Measurements from ENCODE around the gene MXD3. TPM values are rescaled to one million over a fixed set of nuclear protein-coding genes. Genes with fewer than 3 reads are reported as not detected.
"Not testable (repeated sequence)": the region's sequence is repeated elsewhere in the genome, so short reads cannot be mapped to it uniquely, and the experiment has no call there.

Gene MXD3
- total RNA-seq, 2 experiments from 2014 or later = 74.1 to 75.0 TPM

DNA sequence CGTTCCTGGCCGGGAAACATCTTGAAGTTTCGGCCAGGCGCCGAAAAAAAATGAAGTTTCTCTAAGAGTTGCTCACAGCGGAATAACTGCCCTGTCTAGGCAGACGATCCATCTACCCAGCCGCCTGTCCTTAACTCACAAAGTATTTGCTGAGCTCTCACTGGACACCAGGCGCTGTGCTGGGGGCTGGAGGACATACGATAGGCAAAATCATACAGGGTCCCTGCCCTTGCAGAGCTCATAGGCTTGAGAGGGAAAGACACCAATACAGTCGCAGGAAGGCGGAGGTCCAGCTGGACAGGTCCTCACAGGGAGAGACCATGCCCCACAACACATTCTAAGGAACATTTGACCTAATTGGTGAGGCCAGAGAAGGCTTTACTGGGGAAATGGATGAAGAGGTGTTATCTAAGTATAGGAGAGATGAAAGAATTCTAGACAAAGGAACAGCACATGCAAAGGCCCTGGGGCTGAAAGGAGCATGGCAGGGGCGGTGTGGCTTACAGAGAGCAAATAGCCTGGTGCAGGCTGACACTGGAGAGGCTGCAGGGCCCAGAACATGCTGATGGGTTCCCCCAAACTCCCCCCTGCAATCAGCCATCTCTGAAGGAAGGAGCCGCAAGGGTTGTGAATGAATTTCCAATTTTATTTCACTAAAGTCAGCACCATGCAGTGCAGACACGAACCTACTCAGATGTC is 2.0 kb upstream of the MXD3 start:
- Mint-ChIP-seq H3K36me3 (ENCODE audit: low read depth) (peaks cover 29% of the 10 kb centered on the region), H3K4me3 (peak overlapping the region; percentile 94)
- POLR2A ChIA-PET = interaction anchor here (0.6 to 6.2 kb wide), 22 partner anchors 10 to 778 kb away, joined by 3 to 68 read pairs (median 6); partner anchors contain the start of genes GRK6, LMAN2, NSD1 and PRELID1

DNA sequence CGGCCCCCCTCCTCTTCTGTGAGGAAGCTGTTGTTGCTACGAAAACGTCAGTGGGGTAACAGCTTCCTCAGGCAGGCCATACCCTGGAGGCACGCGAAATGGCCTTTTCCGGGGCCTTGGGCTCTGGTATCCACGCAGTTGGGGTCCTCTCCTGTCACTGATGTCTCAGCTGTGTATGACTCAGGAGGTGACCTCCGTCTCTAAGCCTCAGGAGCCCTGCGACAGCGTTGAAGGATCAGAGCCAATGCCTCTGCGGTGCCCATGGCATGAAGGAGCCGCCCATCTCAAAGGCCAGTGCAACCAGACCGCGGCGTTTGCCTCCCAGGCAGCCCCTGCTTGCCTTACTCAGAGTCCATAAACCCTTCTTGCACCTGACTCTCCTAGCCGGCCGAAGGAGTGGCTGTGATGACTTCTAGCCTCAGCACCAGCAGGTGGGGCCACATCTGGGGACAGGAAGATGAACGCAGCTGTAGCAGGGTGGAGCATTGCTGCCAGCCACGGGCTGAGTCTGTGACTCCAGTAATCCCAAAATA is 1.0 kb upstream of the MXD3 start:
- Mint-ChIP-seq H3K27ac (peak overlapping the region; percentile 89), H3K4me3 (peak overlapping the region; percentile 94)
- POLR2A ChIA-PET = interaction anchor here (0.6 to 6.2 kb wide), 38 partner anchors 9 to 777 kb away, joined by 3 to 68 read pairs (median 5); partner anchors contain the start of genes GRK6, LMAN2, NSD1 and PRELID1

More for the DNA sequence above, 2.0 kb upstream of the MXD3 start:
- DNase-seq = no peak
- Mint-ChIP-seq H3K27me3 (no peaks in the 10 kb centered on the region), H3K9me3 (no peaks in the 10 kb centered on the region), H3K27ac (peak overlapping the region; percentile 40), H3K4me1 (peaks cover 68% of the 10 kb centered on the region)
- CTCF ChIA-PET = interaction anchor here (0.7 to 2.7 kb wide), 10 partner anchors 10 to 200 kb away, joined by 3 to 24 read pairs (median 10); partner anchors contain the start of genes LMAN2, PRELID1 and RAB24

DNA sequence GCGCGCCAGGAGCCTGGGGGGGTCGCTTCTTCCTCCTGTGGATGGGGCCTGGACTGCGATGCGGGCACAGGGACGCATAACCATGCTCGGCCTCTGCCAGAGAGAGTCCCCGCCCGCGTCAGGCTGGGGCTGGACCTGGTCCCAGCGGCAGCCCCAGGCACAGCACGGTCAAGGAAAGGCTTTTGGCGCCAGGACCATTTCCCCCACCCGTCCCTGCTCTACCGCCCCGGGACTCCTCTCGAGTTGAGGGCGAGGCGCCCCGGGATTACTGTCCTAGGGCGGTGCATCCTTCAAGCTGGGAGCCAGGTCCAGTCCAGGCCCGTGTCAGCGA is 341 bp downstream of the MXD3 start:
- Mint-ChIP-seq H3K27me3 (no peaks in the 10 kb centered on the region), H3K27ac (peak overlapping the region; percentile 75), H3K4me1 (peaks cover 69% of the 10 kb centered on the region), H3K36me3 (ENCODE audit: low read depth) (peaks cover 44% of the 10 kb centered on the region), H3K4me3 (peak overlapping the region; percentile 94), H3K9me3 (no peaks in the 10 kb centered on the region)
- POLR2A ChIA-PET = interaction anchor here (1.0 to 6.2 kb wide), 13 partner anchors 10 to 205 kb away, joined by 3 to 68 read pairs (median 11); partner anchors contain the start of genes LMAN2, PRELID1, PRR7 and RAB24
- CTCF ChIA-PET = interaction anchor here (0.5 to 4.0 kb wide), 9 partner anchors 10 to 186 kb away, joined by 5 to 43 read pairs (median 11); partner anchors contain the start of gene PDLIM7
- no peak for DNase-seq

More for the DNA sequence above, 1.0 kb upstream of the MXD3 start:
- CTCF ChIA-PET = interaction anchor here (0.6 to 2.7 kb wide), 22 partner anchors 9 to 201 kb away, joined by 3 to 24 read pairs (median 6); partner anchors contain the start of genes LMAN2, PDLIM7, PRELID1 and RAB24
- Mint-ChIP-seq H3K27me3 (no peaks in the 10 kb centered on the region), H3K9me3 (no peaks in the 10 kb centered on the region), H3K4me1 (peaks cover 67% of the 10 kb centered on the region), H3K36me3 (ENCODE audit: low read depth) (peaks cover 38% of the 10 kb centered on the region)
- peak; percentile 72 for DNase-seq

DNA sequence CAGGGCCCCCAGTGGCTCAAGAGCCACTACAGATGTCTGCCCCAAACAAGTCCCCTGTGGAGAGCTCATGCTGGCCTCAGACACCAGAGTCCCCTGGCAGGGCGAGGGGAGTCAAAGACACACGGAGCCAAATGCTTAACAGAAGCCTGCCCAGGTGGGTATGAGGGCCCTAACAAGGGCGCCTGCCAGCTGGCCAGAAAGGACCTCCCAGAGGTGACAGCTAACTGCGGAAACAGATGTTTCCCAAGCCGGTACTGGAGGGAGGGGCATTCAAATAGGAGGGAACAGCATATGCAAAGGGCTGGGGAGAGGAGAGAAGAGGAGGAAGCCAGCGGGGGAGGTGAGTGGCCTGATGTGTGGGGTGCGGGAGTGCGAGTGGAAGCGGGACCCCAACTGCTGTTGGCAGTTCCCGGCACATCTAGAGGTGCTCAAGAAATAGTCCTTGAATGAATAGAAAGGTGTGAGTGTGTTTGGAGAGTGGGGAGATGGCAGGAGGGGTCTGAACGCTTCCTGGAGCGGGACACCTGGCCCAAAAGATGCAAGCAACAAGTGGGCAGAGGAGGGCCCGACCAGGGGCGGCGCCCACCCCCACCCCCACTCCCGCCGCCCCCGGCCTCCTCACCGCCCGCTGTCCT is 824 bp downstream of the MXD3 start:
- peak; percentile 57 for DNase-seq
- Mint-ChIP-seq H3K9me3 (no peaks in the 10 kb centered on the region), H3K4me3 (peak overlapping the region; percentile 94), H3K4me1 (peaks cover 69% of the 10 kb centered on the region), H3K27me3 (no peaks in the 10 kb centered on the region), H3K27ac (peak overlapping the region; percentile 86), H3K36me3 (ENCODE audit: low read depth) (peaks cover 45% of the 10 kb centered on the region)
- ChIA-PET CTCF (interaction anchor here (0.5 to 4.0 kb wide), 26 partner anchors 10 to 287 kb away, joined by 3 to 43 read pairs (median 5); partner anchors contain the start of gene DDX41), POLR2A (interaction anchor here (0.6 to 6.2 kb wide), 19 partner anchors 9 to 419 kb away, joined by 3 to 68 read pairs (median 4); partner anchors contain the start of genes GRK6, LMAN2, PDLIM7 and PRELID1)

DNA sequence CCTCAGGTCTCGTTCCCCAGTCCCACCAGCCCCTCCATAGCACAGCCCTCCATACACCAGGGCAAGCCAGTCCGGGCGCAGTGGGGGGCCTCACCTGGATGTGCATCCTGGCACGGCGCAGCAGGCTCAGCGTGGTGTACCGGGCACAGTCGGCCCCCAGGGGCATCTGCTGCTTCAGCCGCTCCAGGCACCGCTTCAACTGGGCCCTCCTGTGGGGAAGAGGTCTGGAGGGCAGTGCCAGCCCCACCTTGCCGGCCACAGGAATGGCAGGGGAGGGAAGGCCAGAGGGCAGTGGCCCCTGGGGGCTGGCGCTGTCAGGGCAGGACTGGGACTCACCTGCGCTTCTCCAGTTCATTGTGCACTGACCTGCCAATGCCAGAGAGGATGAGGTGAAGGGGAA is 1.4 kb downstream of the MXD3 start:
- peaks cover 50% of the 10 kb centered on the region for H3K36me3 Mint-ChIP-seq (ENCODE audit: low read depth)
- no peaks in the 10 kb centered on the region for H3K27me3 Mint-ChIP-seq
- H3K27ac Mint-ChIP-seq = peak overlapping the region; percentile 86
- ChIA-PET CTCF (interaction anchor here (0.6 to 4.0 kb wide), 44 partner anchors 9 to 287 kb away, joined by 3 to 43 read pairs (median 4); partner anchors contain the start of genes DDX41, LMAN2 and NSD1), POLR2A (interaction anchor here (0.6 to 6.2 kb wide), 16 partner anchors 9 to 419 kb away, joined by 3 to 68 read pairs (median 4); partner anchors contain the start of genes GRK6, LMAN2, PDLIM7 and PRELID1)
- H3K4me1 Mint-ChIP-seq = peaks cover 70% of the 10 kb centered on the region
- peak overlapping the region; percentile 94 for H3K4me3 Mint-ChIP-seq
- no peaks in the 10 kb centered on the region for H3K9me3 Mint-ChIP-seq
- DNase-seq = no peak

DNA sequence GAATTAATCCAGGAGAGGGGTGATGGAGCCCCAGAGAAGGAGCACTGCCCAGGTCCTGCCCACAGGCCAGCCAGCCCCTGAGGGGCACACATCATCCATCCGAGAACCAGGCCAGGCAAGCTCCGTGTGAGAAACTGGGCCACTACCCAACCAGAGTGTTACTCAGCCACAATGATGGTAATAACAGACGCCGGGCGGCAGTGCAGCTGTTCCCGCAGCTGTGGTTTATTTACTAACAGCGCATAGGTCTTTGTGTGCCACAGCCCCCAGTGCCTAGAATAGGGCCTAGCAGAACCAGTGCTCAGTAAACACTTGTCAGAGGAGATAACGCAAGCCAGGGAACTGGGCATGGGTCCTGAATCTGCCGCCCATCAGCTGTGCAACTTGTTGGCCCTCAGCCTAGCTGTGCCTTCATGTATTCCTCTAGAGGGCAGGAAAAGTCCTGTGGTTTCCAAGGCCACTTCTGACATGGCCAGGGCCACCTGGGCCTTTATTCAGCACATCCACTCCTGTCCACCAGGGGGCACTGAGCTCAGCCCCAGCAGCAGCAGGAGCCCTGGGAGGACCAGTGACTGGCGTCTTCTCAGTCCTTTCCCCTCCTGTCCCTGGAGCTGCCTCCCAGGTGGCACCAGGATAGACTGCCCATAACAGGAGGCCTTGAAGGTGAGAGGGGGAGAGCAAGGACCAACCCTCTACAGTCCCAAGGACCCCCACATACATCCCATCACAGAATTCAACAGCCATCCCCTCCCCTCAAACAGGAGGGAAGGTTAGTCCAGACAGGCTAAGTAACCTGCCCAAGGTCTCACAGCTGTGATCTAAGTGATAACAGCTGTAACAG is 2.1 kb downstream of the MXD3 start:
- H3K27me3 Mint-ChIP-seq = no peaks in the 10 kb centered on the region
- peaks cover 73% of the 10 kb centered on the region for H3K4me1 Mint-ChIP-seq
- peak overlapping the region; percentile 94 for H3K4me3 Mint-ChIP-seq
- H3K27ac Mint-ChIP-seq = peak overlapping the region; percentile 72
- ChIA-PET POLR2A (interaction anchor here (0.6 to 6.2 kb wide), 15 partner anchors 8 to 188 kb away, joined by 3 to 68 read pairs (median 4); partner anchors contain the start of genes GRK6, LMAN2, PDLIM7 and PRELID1), CTCF (interaction anchor here (0.6 to 4.0 kb wide), 53 partner anchors 8 to 649 kb away, joined by 3 to 43 read pairs (median 4); partner anchors contain the start of genes GRK6, LMAN2, NSD1 and PDLIM7)
- no peaks in the 10 kb centered on the region for H3K9me3 Mint-ChIP-seq
- H3K36me3 Mint-ChIP-seq (ENCODE audit: low read depth) = peaks cover 57% of the 10 kb centered on the region
- DNase-seq = peak; percentile 79

DNA sequence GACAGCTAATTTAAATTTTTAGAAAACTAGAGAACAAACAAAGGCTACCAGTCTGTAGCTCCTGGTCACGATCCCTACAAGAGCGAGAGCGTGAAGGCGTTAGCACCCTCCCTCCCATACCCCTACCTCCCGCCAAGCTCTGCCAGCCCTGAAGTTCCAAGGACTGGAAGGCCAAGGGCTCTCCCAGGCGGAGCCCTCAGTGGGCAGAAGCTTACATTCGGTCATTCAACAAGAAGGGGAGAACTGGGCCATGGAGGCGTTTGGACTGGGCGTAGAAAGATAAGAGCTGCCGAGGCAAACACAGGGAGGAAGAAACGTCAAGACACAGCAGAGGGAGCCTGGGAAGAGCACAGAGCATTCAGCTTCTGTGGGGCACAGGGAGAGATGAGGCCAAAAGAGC is 3.0 kb downstream of the MXD3 start:
- POLR2A ChIA-PET = interaction anchor here (1.2 to 6.2 kb wide), 6 partner anchors 7 to 147 kb away, joined by 4 to 68 read pairs (median 12); partner anchors contain the start of genes GRK6, LMAN2, PRELID1 and RAB24
- H3K36me3 Mint-ChIP-seq (ENCODE audit: low read depth) = peaks cover 65% of the 10 kb centered on the region
- no peaks in the 10 kb centered on the region for H3K9me3 Mint-ChIP-seq
- H3K4me3 Mint-ChIP-seq = peak overlapping the region; percentile 21
- H3K27me3 Mint-ChIP-seq = no peaks in the 10 kb centered on the region
- peaks cover 70% of the 10 kb centered on the region for H3K4me1 Mint-ChIP-seq
- H3K27ac Mint-ChIP-seq = peak overlapping the region; percentile 38
- no peak for DNase-seq
- CTCF ChIA-PET = interaction anchor here (0.7 to 4.0 kb wide), 21 partner anchors 10 to 648 kb away, joined by 3 to 43 read pairs (median 5); partner anchors contain the start of genes GRK6, LMAN2 and PDLIM7

DNA sequence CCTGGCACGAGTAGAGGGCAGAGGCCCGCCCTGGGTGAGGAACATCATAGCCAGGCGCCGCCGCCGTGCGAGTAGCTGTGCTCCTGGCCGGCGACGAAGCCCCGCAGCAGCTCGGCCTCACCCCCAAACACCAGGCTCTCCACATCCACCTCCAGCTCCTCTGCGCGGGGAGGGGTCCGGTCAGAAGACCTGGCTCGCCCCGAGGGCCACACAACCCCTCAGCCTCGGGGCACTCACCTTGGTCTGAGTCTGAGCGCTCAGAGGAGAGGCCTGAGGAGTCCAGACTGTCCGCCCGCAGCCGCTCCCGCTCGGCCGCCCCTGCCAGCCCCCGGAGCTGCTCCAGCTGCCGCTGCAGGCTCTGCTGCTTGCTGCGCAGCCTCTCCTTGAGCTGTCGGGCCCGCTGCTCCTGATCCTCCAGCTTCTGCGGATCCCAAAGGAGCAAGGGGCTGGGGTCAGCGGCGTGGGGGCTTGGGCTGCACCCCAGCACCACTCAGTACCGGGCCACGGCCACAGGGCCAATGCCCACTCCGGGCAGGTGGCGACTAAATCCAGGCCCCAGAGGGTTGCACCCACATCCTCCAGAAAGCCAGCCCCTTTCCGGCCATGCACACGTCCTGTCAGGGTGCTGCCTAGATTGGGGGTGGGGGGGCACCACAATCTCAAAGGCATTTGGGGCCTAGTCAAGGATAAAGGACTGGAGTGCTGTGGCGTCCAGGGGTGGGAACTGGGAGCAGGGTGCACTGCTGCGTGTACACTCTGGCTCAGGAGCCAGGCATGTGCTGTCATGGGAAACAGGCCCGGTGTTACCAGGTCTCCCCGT is 3.9 kb downstream of the MXD3 start:
- H3K9me3 Mint-ChIP-seq = no peaks in the 10 kb centered on the region
- no peak for DNase-seq
- H3K36me3 Mint-ChIP-seq (ENCODE audit: low read depth) = peaks cover 65% of the 10 kb centered on the region
- ChIA-PET POLR2A (interaction anchor here (1.3 to 2.5 kb wide), 4 partner anchors 44 to 174 kb away, joined by 4 to 14 read pairs (median 6); partner anchors contain the start of genes LMAN2 and NSD1), CTCF (interaction anchor here (0.7 to 4.0 kb wide), 8 partner anchors 10 to 194 kb away, joined by 3 to 43 read pairs (median 4); no protein-coding TSS in a partner anchor)
- no peaks in the 10 kb centered on the region for H3K27me3 Mint-ChIP-seq
- no peak overlapping the region for H3K4me3 Mint-ChIP-seq
- H3K27ac Mint-ChIP-seq = no peak overlapping the region
- peaks cover 60% of the 10 kb centered on the region for H3K4me1 Mint-ChIP-seq

DNA sequence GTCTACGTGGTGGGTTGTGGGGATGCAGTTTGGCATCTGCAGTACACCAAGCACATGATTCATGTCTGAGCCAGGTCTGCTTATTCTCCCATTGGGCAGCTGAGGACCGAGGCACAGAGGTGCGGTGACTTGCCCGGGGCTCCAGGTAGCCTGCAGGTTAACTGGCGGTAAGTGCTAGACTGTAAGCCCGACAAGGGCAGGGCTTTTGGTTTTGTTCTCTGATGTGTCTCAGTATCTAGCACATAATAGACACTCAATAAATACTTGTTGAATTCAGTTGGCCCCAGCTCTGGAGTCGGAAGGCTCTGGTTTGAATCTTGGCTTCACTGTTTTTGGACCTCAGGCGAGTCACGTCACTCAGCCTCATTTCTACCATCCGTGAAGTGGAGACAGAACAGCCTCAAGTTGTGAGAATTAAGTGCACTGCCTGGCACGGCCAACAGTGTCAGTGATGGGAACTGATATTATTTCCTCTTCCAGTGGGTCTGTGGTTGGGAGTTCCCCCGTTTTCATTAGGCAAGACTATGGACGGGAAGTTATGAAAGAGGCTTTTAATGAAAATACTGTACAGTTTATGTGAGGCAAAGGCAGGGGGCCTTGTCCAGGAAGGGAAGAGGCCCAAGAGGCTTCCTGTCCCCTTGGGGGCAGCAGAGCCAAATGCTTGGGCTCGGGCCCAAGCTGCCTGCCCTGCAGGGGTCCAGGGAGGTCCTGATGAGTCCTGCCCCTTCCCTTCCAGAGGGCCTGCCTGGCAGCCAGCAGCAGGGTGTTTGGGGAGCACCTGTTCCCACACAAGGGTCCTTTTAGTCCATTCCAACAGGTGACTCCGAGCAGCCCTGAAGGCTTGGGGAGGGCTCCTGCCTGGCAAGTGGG is 4.8 kb downstream of the MXD3 start:
- H3K9me3 Mint-ChIP-seq = no peaks in the 10 kb centered on the region
- ChIA-PET POLR2A (interaction anchor here (1.0 to 1.8 kb wide), 3 partner anchors 45 to 173 kb away, joined by 3 to 6 read pairs (median 4); partner anchors contain the start of genes LMAN2 and NSD1), CTCF (interaction anchor here (2.0 kb wide), 1 partner anchor 193 kb away, joined by 5 read pairs; no protein-coding TSS in a partner anchor)
- H3K4me3 Mint-ChIP-seq = peak overlapping the region; percentile 32
- no peaks in the 10 kb centered on the region for H3K27me3 Mint-ChIP-seq
- DNase-seq = no peak
- peaks cover 64% of the 10 kb centered on the region for H3K4me1 Mint-ChIP-seq
- peak overlapping the region; percentile 83 for H3K27ac Mint-ChIP-seq
- H3K36me3 Mint-ChIP-seq (ENCODE audit: low read depth) = peaks cover 71% of the 10 kb centered on the region

DNA sequence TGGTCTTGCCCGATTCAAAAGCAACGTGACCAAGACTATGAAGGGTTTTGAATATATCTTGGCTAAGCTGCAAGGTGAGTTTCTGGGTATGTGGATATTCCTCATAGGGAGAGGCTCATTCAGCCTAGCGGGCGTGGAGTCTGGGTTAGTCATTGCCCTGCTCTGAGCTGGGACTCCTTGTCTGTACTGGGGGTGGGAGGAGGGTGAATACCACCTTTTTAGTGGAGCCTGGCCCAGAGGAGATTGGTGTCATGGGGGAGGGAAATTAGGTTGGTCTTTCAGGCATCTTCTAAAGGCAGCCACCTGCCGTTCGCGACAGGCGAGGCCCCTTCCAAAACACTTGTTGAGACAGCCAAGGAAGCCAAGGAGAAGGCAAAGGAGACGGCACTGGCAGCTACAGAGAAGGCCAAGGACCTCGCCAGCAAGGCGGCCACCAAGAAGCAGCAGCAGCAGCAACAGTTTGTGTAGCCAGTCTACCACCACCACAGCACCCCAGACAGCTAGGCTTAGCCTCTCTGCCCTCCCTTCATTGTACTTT is 5.5 kb downstream of the MXD3 start:
- H3K27me3 Mint-ChIP-seq, DNase-seq, H3K9me3 Mint-ChIP-seq: not testable (repeated sequence)
- ChIA-PET POLR2A (interaction anchor here (1.0 to 1.3 kb wide), 2 partner anchors 124 to 172 kb away, joined by 3 to 4 read pairs; partner anchors contain the start of gene NSD1), CTCF (interaction anchor here (2.0 kb wide), 1 partner anchor 192 kb away, joined by 5 read pairs; no protein-coding TSS in a partner anchor)
- Mint-ChIP-seq H3K4me1 (peaks cover 72% of the 10 kb centered on the region), H3K36me3 (ENCODE audit: low read depth) (peaks cover 76% of the 10 kb centered on the region), H3K27ac (peak overlapping the region; percentile 86), H3K4me3 (peak overlapping the region; percentile 89)

Measured in activated CD4-positive, alpha-beta memory T cell treated with anti-CD3 and anti-CD28 coated beads, Interleukin-2, amount 10 ng/mL, durations not matched to agents 7 days and 5 days (primary cell).